ENCODE measurements around the gene NCAM1. TPM values are rescaled to one million over a fixed set of nuclear protein-coding genes. Genes with fewer than 3 reads are reported as not detected.

NCAM1 gene
- total and polyA plus RNA-seq, 2 of the 13 experiments (the other 11 are each of a cell fraction or from before 2014, with no cell fraction given) = 0.05 TPM; not detected in 1

DNA sequence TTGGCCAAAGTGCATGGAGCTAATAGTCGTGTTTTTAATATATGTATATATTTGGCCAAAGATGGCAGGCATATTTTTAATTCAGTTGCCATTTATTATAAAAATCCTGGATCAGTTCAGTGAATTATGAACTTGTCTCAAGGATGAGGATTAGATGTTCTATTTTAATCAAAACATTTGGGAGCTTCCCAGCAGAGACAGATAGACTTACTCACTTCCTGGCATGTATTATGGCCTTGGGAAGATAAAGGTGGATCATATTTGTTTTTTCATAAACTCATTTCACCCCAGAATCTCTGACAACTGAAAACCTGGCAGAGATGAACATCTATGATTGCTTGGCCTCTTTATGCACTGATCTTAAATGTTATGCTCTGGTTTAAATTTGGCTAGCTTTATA is 148.8 kb downstream of the NCAM1 start:
- no peaks in the 10 kb centered on the region for H3K27me3 ChIP-seq (ENCODE audit: control insufficient read depth in 1 of 2, insufficient read depth in 2 of 2, low read length in 2 of 2)
- intact Hi-C loops (cut with micrococcal nuclease; ENCODE audit: unreplicated experiment) = loop anchor here (10.0 kb wide), 1 partner anchor 315 kb away; no protein-coding TSS in a partner anchor
- H3K79me2 ChIP-seq (ENCODE audit: insufficient read depth, low read length) = no peaks in the 10 kb centered on the region
- H3K9ac ChIP-seq (ENCODE audit: insufficient read depth, low read depth, low read length) = no peak overlapping the region
- H3K9me3 ChIP-seq (ENCODE audit: low read length) = no peaks in the 10 kb centered on the region
- 0% methylated on average over 1 of the region's 1 CpG for WGBS (ENCODE audit: low lambda C conversion rate)
- ChIA-PET CTCF (ENCODE audit: low intra/inter-chr PET ratio, low total read pairs) (no interaction called here), POLR2A (no interaction called here)
- ATAC-seq = no peak
- no peak for FAIRE-seq
- no peak overlapping the region for H2AFZ ChIP-seq (ENCODE audit: low read length)
- H4K20me1 ChIP-seq (ENCODE audit: insufficient read depth, low read length) = no peaks in the 10 kb centered on the region
- no TSS peak for BruUV-seq (replicated peaks)
- no peak overlapping the region for H3K27ac ChIP-seq (ENCODE audit: extremely low read length, insufficient read depth, low read length)
- H3K4me3 ChIP-seq (replicated peaks in 1 of 3; ENCODE audit: insufficient read depth in 1 of 3, low read depth in 2 of 3, low read length in 3 of 3) = no peak overlapping the region
- no peaks in the 10 kb centered on the region for H3K36me3 ChIP-seq (replicated peaks in 1 of 2; ENCODE audit: control insufficient read depth in 1 of 2, insufficient read depth in 2 of 2, low read length in 2 of 2)
- H3K4me1 ChIP-seq (ENCODE audit: insufficient read depth, low read length) = no peaks in the 10 kb centered on the region
- in situ Hi-C loops (cut with HindIII; ENCODE audit: extremely low pct_ligation_motif_present, low pct_unique_long_range_greater_than_20kb) = loop anchor here (10.0 kb wide), 1 partner anchor 525 kb away; no protein-coding TSS in a partner anchor
- DNase-seq (ENCODE audit: low spot score) = no peak
- no peak overlapping the region for H3K4me2 ChIP-seq (ENCODE audit: low read depth, low read length)
- TF ChIP-seq ZNF879 (CRISPR knock-in tag; IDR thresholded peaks at IDR 0.05) (no peak), ZNF367 (CRISPR knock-in tag; IDR thresholded peaks at IDR 0.05; ENCODE audit: borderline replicate concordance) (no peak), ZMYM3 (CRISPR knock-in tag; IDR thresholded peaks at IDR 0.05) (no peak), MAFK (conservative IDR thresholded peaks at IDR 0.05 in 1 of 2, IDR thresholded peaks at IDR 0.05 in 1 of 2; ENCODE audit: low read length in 2 of 2) (no peak), RBM22 (optimal IDR thresholded peaks at IDR 0.05; ENCODE audit: low read length) (no peak), YEATS2 (CRISPR knock-in tag; IDR thresholded peaks at IDR 0.05; ENCODE audit: borderline replicate concordance) (no peak), HDAC6 (IDR thresholded peaks at IDR 0.05; ENCODE audit: low read depth, low read length) (no peak), SRY (CRISPR knock-in tag; IDR thresholded peaks at IDR 0.05) (no peak), ZNF451 (CRISPR knock-in tag; IDR thresholded peaks at IDR 0.05) (no peak), TEAD2 (CRISPR knock-in tag; IDR thresholded peaks at IDR 0.05) (no peak)
- TF ChIP-seq, protein P1, sequence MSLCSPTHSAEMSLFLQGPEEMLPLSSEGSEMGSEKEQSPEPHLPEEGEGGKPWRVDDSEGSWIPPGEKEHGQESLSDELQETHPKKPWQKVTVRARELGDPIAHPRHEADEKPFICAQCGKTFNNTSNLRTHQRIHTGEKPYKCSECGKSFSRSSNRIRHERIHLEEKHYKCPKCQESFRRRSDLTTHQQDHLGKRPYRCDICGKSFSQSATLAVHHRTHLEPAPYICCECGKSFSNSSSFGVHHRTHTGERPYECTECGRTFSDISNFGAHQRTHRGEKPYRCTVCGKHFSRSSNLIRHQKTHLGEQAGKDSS (CRISPR knock-in tag; IDR thresholded peaks at IDR 0.05; ENCODE audit: borderline replicate concordance, low read depth) = no peak
- TF ChIP-seq, protein P2, sequence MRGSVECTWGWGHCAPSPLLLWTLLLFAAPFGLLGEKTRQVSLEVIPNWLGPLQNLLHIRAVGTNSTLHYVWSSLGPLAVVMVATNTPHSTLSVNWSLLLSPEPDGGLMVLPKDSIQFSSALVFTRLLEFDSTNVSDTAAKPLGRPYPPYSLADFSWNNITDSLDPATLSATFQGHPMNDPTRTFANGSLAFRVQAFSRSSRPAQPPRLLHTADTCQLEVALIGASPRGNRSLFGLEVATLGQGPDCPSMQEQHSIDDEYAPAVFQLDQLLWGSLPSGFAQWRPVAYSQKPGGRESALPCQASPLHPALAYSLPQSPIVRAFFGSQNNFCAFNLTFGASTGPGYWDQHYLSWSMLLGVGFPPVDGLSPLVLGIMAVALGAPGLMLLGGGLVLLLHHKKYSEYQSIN (CRISPR knock-in tag; IDR thresholded peaks at IDR 0.05; ENCODE audit: borderline replicate concordance) = no peak
- TF ChIP-seq, protein P3, sequence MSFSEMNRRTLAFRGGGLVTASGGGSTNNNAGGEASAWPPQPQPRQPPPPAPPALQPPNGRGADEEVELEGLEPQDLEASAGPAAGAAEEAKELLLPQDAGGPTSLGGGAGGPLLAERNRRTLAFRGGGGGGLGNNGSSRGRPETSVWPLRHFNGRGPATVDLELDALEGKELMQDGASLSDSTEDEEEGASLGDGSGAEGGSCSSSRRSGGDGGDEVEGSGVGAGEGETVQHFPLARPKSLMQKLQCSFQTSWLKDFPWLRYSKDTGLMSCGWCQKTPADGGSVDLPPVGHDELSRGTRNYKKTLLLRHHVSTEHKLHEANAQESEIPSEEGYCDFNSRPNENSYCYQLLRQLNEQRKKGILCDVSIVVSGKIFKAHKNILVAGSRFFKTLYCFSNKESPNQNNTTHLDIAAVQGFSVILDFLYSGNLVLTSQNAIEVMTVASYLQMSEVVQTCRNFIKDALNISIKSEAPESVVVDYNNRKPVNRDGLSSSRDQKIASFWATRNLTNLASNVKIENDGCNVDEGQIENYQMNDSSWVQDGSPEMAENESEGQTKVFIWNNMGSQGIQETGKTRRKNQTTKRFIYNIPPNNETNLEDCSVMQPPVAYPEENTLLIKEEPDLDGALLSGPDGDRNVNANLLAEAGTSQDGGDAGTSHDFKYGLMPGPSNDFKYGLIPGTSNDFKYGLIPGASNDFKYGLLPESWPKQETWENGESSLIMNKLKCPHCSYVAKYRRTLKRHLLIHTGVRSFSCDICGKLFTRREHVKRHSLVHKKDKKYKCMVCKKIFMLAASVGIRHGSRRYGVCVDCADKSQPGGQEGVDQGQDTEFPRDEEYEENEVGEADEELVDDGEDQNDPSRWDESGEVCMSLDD (CRISPR knock-in tag; IDR thresholded peaks at IDR 0.05; ENCODE audit: borderline replicate concordance) = no peak
- TF ChIP-seq, protein P4, sequence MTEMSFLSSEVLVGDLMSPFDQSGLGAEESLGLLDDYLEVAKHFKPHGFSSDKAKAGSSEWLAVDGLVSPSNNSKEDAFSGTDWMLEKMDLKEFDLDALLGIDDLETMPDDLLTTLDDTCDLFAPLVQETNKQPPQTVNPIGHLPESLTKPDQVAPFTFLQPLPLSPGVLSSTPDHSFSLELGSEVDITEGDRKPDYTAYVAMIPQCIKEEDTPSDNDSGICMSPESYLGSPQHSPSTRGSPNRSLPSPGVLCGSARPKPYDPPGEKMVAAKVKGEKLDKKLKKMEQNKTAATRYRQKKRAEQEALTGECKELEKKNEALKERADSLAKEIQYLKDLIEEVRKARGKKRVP (CRISPR knock-in tag; IDR thresholded peaks at IDR 0.05) = no peak
- TF ChIP-seq, protein P5, sequence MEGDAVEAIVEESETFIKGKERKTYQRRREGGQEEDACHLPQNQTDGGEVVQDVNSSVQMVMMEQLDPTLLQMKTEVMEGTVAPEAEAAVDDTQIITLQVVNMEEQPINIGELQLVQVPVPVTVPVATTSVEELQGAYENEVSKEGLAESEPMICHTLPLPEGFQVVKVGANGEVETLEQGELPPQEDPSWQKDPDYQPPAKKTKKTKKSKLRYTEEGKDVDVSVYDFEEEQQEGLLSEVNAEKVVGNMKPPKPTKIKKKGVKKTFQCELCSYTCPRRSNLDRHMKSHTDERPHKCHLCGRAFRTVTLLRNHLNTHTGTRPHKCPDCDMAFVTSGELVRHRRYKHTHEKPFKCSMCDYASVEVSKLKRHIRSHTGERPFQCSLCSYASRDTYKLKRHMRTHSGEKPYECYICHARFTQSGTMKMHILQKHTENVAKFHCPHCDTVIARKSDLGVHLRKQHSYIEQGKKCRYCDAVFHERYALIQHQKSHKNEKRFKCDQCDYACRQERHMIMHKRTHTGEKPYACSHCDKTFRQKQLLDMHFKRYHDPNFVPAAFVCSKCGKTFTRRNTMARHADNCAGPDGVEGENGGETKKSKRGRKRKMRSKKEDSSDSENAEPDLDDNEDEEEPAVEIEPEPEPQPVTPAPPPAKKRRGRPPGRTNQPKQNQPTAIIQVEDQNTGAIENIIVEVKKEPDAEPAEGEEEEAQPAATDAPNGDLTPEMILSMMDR (CRISPR knock-in tag; IDR thresholded peaks at IDR 0.05) = no peak
- TF ChIP-seq, protein P6, sequence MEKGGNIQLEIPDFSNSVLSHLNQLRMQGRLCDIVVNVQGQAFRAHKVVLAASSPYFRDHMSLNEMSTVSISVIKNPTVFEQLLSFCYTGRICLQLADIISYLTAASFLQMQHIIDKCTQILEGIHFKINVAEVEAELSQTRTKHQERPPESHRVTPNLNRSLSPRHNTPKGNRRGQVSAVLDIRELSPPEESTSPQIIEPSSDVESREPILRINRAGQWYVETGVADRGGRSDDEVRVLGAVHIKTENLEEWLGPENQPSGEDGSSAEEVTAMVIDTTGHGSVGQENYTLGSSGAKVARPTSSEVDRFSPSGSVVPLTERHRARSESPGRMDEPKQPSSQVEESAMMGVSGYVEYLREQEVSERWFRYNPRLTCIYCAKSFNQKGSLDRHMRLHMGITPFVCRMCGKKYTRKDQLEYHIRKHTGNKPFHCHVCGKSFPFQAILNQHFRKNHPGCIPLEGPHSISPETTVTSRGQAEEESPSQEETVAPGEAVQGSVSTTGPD (CRISPR knock-in tag; IDR thresholded peaks at IDR 0.05) = no peak
